Aorta (tissue), 5 donors: ENCODE data around the gene KSR2. TPM values are rescaled to one million over a fixed set of nuclear protein-coding genes. Genes with fewer than 3 reads are reported as not detected.

Experiments
- ATAC-seq: fragments of 200-7000 bp; cut with Tn5 transposase; one replicate; pipeline ENCODE4 v1.9.1; 2022; ENCODE audit warnings: moderate library complexity; ENCODE audit not compliant: low FRiP score
- DNase-seq, 2 donors: peaks; one replicate each; pipeline ENCODE4 v3.0.0-alpha.2; 2020
- H3K27ac ChIP-seq, 2 donors: one replicate each; pipeline ENCODE4 v1.5.1; 2013; ENCODE audit warnings: low read length in 2 of 2, mild to moderate bottlenecking in 2 of 2, moderate library complexity in 2 of 2, control low read depth in 1 of 2, inconsistent platforms in 1 of 2, low read depth in 1 of 2
- H3K27me3 ChIP-seq, 2 donors: one replicate each; pipeline ENCODE4 v1.6.1; 2013; ENCODE audit warnings: control low read depth in 1 of 2, low read length in 1 of 2, mild to moderate bottlenecking in 1 of 2, moderate library complexity in 1 of 2; ENCODE audit not compliant: insufficient read depth in 2 of 2, control insufficient read depth in 1 of 2
- H3K36me3 ChIP-seq, 2 donors: one replicate each; pipeline ENCODE4 v1.6.1; 2013; ENCODE audit warnings: control low read depth in 1 of 2, low read length in 1 of 2, mild to moderate bottlenecking in 1 of 2; ENCODE audit not compliant: insufficient read depth in 2 of 2, control insufficient read depth in 1 of 2
- H3K4me1 ChIP-seq, 2 donors: one replicate each; pipeline ENCODE4 v1.6.1; 2013; ENCODE audit warnings: low read length in 2 of 2, control low read depth in 1 of 2, mild to moderate bottlenecking in 1 of 2, moderate library complexity in 1 of 2; ENCODE audit not compliant: insufficient read depth in 2 of 2, control insufficient read depth in 1 of 2
- H3K4me3 ChIP-seq, 2 donors: one replicate each; pipeline ENCODE4 v1.5.1; 2013; ENCODE audit warnings: low read length in 2 of 2, control low read depth in 1 of 2, mild to moderate bottlenecking in 1 of 2
- H3K9me3 ChIP-seq: one replicate; pipeline ENCODE4 v1.6.1; 2013; ENCODE audit warnings: mild to moderate bottlenecking, low read length; ENCODE audit not compliant: control insufficient read depth
- WGBS, 2 donors: extraction: QIAGEN DNeasy Blood & Tissue Kit; methylation state at CpG; one replicate each; pipeline ENCODE4 v1.1.7; 2013; 5-methylcytosine and 5-hydroxymethylcytosine counted together
- intact Hi-C, 2 donors: fragments of 100-400 bp; cut with DNase I; formaldehyde crosslinking; loops; one replicate each; pipeline versions ENCODE4 v1.14.2 to v1.15.0; 2022
- polyA plus RNA-seq, 2 donors: library from polyadenylated mRNA; stranded (reverse); fragments of 200-250 nt; gene quantifications; one replicate each; pipeline ENCODE4 v1.2.3, GENCODE V29; 2013
- total RNA-seq, 2 donors: library from RNA; stranded (reverse); fragmentation: NEBNext Ultra II Directional; extraction: Animal tissue kit (Norgen Biotek cat#: 25700); gene quantifications; one replicate each; pipeline ENCODE4 v1.2.1, GENCODE V29; 2021
- donor health status: healthy with polysubstance abuse.
- donor health status: Bipolar disorder and iron deficiency.
- donor health status: DM: no; HTN: no; CAD: no.
- donor health status: DM: no; HTN: no; CAD: no.
- donor health status: DM: yes; HTN: yes; CAD: no.

KSR2 gene
- total and polyA plus RNA-seq, 4 donors = not detected

GRCh38 chr12:117718559-117718958 lies 250.2 kb downstream of the KSR2 start:
- no peak for DNase-seq
- no peak for ATAC-seq
- Histone ChIP-seq H3K4me3 (no peak overlapping the region), H3K36me3 (no peaks in the 10 kb centered on the region), H3K4me1 (no peaks in the 10 kb centered on the region), H3K27ac (no peak overlapping the region), H3K9me3 (peaks cover 1% of the 10 kb centered on the region), H3K27me3 (peaks cover 0 to 1% of the 10 kb centered on the region in 2 donors)
- intact Hi-C loops = no loop called here
- WGBS, 2 donors = 16 to 26% methylated on average over 4 of the region's 4 CpGs

DNA sequence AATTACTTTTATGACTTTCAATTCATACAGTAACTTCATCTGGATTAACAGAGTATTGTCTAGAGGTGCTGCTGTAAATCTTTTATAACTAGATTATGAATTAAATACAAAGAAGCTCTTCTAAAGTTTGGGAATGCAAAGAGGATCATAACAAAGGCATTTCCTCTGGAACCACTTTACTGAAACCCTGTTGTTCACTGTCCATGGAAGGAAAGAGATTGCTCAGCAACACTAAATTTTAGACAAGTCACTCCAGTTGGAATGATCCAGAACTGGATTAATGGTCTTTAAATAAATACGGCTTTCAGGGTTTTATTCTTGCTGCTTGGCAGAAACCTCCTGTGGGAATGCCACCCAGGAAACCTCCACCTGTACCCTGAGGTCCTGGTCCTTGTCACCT lies 250.6 kb downstream of the KSR2 start:
- WGBS, 2 donors = 27 to 38% methylated on average over 1 of the region's 1 CpG

GRCh38 chr12:117714203-117714602 lies 254.6 kb downstream of the KSR2 start:
- peaks cover 3% of the 10 kb centered on the region for H3K9me3 ChIP-seq
- DNase-seq (no peak), ATAC-seq (no peak)
- WGBS, 2 donors = 51 to 57% methylated on average over 4 of the region's 4 CpGs
- H3K27ac ChIP-seq = no peak overlapping the region
- H3K4me1 ChIP-seq = no peaks in the 10 kb centered on the region
- peaks cover 0 to 1% of the 10 kb centered on the region in 2 donors for H3K27me3 ChIP-seq
- H3K4me3 ChIP-seq = no peak overlapping the region
- no peaks in the 10 kb centered on the region for H3K36me3 ChIP-seq
- intact Hi-C loops = no loop called here

More for the DNA sequence above, 250.6 kb downstream of the KSR2 start:
- DNase-seq (no peak), ATAC-seq (no peak)
- Histone ChIP-seq H3K9me3 (peaks cover 1% of the 10 kb centered on the region), H3K4me3 (no peak overlapping the region), H3K4me1 (no peaks in the 10 kb centered on the region), H3K27ac (no peak overlapping the region), H3K27me3 (peaks cover 0 to 1% of the 10 kb centered on the region in 2 donors), H3K36me3 (no peaks in the 10 kb centered on the region)
- intact Hi-C loops = no loop called here

- H3K4me1 ChIP-seq = no peaks in the 10 kb centered on the region
- peaks cover 2% of the 10 kb centered on the region for H3K9me3 ChIP-seq
- ATAC-seq (no peak), DNase-seq (no peak)
- H3K36me3 ChIP-seq = no peaks in the 10 kb centered on the region
- no peak overlapping the region for H3K4me3 ChIP-seq
- H3K27me3 ChIP-seq = no peaks in the 10 kb centered on the region
- H3K27ac ChIP-seq = no peak overlapping the region
- intact Hi-C loops = no loop called here
- WGBS, 2 donors = 76 to 77% methylated on average over 9 of the region's 9 CpGs
Measured at GRCh38 chr12:117710121-117710520, 258.7 kb downstream of the KSR2 start.

DNA sequence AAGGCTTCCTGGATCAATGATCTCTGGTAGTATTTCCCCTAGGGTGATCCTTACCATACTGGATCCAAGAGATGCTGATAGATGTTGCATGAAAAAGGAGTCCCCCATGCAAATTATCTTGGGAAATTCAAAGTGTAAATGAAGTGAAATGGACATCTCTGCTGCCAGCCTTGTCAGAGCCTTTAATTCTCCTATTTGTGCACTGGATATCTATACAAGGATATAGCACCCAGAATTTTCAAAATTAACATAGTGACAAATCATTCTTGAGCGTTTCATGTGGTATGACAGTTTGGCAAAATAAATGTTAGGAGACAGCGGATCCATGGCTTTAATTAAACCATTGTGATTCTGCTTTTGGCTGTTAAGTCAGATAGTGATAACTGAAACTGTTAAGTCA lies 260.9 kb downstream of the KSR2 start:
- ATAC-seq = no peak
- no peak overlapping the region for H3K4me3 ChIP-seq
- H3K9me3 ChIP-seq = peaks cover 2% of the 10 kb centered on the region
- DNase-seq = no peak
- H3K36me3 ChIP-seq = no peaks in the 10 kb centered on the region
- no peaks in the 10 kb centered on the region for H3K4me1 ChIP-seq
- no peaks in the 10 kb centered on the region for H3K27me3 ChIP-seq
- intact Hi-C loops = no loop called here
- no peak overlapping the region for H3K27ac ChIP-seq
- WGBS, 2 donors = 72 to 86% methylated on average over 2 of the region's 2 CpGs

DNA sequence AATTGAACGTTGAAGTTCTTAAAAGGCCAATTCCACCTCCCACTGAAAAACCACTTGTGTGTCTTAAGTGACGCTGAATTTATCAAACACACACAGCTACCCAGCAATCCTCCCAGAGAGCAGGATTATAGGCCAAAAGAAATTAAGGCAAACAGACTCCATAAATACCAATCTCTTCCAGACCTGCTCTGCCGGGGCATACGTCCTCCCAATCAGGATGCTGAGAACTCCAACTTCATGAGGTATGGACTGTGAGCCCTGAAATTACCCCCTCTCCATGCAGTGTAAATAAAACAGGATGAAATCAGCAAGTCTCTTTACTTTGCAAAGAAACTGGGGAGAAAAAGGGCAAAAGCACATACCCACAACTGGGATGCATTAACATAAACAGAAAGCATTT lies 265.2 kb downstream of the KSR2 start:
- Histone ChIP-seq H3K4me3 (no peak overlapping the region), H3K36me3 (no peaks in the 10 kb centered on the region), H3K27me3 (no peaks in the 10 kb centered on the region), H3K9me3 (peaks cover 1% of the 10 kb centered on the region), H3K4me1 (no peaks in the 10 kb centered on the region), H3K27ac (no peak overlapping the region)
- WGBS, 2 donors = 43 to 50% methylated on average over 4 of the region's 4 CpGs
- intact Hi-C loops = no loop called here
- no peak for ATAC-seq
- DNase-seq = no peak

- Histone ChIP-seq H3K9me3 (peaks cover 1% of the 10 kb centered on the region), H3K27ac (no peak overlapping the region), H3K36me3 (no peaks in the 10 kb centered on the region), H3K4me3 (no peak overlapping the region), H3K27me3 (no peaks in the 10 kb centered on the region), H3K4me1 (no peaks in the 10 kb centered on the region)
- DNase-seq (no peak), ATAC-seq (no peak)
- 66 to 69% methylated on average over 4 of the region's 4 CpGs for WGBS, 2 donors
- intact Hi-C loops = no loop called here
Measured at GRCh38 chr12:117702741-117703140, 266.0 kb downstream of the KSR2 start.

DNA sequence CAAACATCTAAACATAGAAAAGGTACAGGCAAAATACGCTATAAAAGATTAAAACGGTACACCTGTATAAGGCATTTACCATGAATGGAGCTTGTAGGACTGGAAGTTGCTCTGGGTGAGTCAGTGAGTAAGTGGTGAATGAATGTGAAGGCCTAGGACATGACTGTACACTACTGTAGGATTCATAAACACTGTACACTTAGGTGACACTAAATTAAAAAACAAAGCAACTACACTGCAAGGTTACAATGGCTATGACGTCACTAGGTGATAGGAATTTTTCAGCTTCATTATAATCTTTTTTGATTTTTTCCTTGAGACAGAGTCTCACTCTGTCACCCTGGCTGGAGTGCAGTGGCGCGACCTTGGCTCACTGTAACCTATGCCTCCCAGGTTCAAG lies 269.2 kb downstream of the KSR2 start:
- no peak for ATAC-seq
- H3K9me3 ChIP-seq = peaks cover 1% of the 10 kb centered on the region
- no peaks in the 10 kb centered on the region for H3K27me3 ChIP-seq
- 66 to 91% methylated on average over 5 of the region's 5 CpGs for WGBS, 2 donors
- no peak for DNase-seq
- H3K4me3 ChIP-seq = no peak overlapping the region
- H3K36me3 ChIP-seq = no peaks in the 10 kb centered on the region
- intact Hi-C loops = no loop called here
- no peaks in the 10 kb centered on the region for H3K4me1 ChIP-seq
- H3K27ac ChIP-seq = no peak overlapping the region

DNA sequence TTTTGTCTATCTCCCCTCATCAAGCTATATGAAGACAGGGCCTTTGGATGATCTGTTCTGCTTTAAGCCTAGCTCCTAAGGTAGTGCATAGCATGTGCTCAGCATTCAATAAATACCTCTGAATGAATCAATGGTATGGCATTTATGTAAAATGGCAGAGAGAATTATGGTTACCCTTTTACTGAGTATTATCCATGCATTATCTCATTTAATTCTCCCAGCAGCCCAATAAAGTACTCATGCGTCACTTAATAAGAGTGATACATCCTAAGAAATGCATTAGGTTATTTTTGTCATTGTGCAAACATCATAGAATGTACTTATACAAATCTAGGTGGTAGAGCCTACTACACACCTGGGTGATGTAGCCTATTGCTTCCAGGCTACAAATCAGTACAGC lies 269.7 kb downstream of the KSR2 start:
- DNase-seq (no peak), ATAC-seq (no peak)
- no peaks in the 10 kb centered on the region for H3K27me3 ChIP-seq
- H3K4me1 ChIP-seq = no peaks in the 10 kb centered on the region
- peaks cover 1% of the 10 kb centered on the region for H3K9me3 ChIP-seq
- no peak overlapping the region for H3K4me3 ChIP-seq
- intact Hi-C loops = no loop called here
- H3K27ac ChIP-seq = no peak overlapping the region
- 81 to 83% methylated on average over 1 of the region's 1 CpG for WGBS, 2 donors
- no peaks in the 10 kb centered on the region for H3K36me3 ChIP-seq
